ENCODE measurements around the gene B3GNT5. TPM values are rescaled to one million over a fixed set of nuclear protein-coding genes. Genes with fewer than 3 reads are reported as not detected.

Gene B3GNT5
- total RNA-seq, 1 donor from 2014 or later, result 19.9 TPM

DNA sequence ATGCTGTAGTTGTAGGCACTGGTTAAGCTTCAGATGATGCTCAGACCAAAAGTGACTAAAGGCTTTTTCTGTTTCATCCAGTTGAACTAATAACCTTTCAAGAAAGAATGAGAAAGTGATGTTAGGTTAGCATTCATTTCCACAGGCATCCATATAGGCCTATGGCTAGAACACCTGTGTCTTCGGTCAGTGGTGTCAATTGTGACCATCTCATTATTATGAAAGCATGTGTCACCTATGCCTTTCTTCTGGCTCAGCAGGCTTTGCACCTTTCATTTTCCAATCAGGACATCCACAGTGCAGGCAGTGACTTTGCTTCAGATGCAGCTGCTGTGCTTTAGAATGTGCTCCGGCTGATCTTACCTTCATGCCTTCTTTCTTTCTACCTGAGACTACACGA is 57.9 kb downstream of the B3GNT5 start:
- Mint-ChIP-seq H3K4me3 (ENCODE audit: unreplicated experiment) (no peak overlapping the region), H3K27ac (ENCODE audit: unreplicated experiment) (no peak overlapping the region), H3K36me3 (ENCODE audit: low read depth) (peaks cover 12% of the 10 kb centered on the region), H3K9me3 (ENCODE audit: low read depth) (no peaks in the 10 kb centered on the region), H3K27me3 (ENCODE audit: low read depth) (no peaks in the 10 kb centered on the region), H3K4me1 (ENCODE audit: low read depth) (peaks cover 13% of the 10 kb centered on the region)
- TF ChIP-seq, protein P1, sequence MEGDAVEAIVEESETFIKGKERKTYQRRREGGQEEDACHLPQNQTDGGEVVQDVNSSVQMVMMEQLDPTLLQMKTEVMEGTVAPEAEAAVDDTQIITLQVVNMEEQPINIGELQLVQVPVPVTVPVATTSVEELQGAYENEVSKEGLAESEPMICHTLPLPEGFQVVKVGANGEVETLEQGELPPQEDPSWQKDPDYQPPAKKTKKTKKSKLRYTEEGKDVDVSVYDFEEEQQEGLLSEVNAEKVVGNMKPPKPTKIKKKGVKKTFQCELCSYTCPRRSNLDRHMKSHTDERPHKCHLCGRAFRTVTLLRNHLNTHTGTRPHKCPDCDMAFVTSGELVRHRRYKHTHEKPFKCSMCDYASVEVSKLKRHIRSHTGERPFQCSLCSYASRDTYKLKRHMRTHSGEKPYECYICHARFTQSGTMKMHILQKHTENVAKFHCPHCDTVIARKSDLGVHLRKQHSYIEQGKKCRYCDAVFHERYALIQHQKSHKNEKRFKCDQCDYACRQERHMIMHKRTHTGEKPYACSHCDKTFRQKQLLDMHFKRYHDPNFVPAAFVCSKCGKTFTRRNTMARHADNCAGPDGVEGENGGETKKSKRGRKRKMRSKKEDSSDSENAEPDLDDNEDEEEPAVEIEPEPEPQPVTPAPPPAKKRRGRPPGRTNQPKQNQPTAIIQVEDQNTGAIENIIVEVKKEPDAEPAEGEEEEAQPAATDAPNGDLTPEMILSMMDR (IDR thresholded peaks at IDR 0.05), result no peak
- DNase-seq (ENCODE audit: low spot score), result no peak

DNA sequence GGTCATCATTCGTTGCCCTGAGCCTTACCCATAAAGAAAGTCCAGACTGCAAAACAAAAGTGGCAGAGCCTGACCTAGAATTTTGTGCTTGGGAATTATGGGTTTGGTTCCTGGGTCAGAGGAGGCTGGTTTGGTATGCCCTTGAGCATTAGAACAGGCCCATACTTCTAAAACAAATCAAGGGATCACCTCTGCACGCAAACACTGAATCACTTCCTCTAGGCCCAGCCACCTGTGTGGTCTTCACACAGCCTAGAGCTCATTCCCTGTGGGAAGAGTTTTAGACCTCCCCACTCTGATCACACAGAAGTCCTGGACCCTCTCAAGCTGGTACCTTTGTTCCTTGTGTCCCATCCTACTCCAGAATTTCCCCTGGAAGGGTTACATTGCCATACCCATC is 59.4 kb downstream of the B3GNT5 start:
- H3K27me3 Mint-ChIP-seq (ENCODE audit: low read depth), result no peaks in the 10 kb centered on the region
- H3K4me3 Mint-ChIP-seq (ENCODE audit: unreplicated experiment), result no peak overlapping the region
- no peaks in the 10 kb centered on the region for H3K9me3 Mint-ChIP-seq (ENCODE audit: low read depth)
- H3K36me3 Mint-ChIP-seq (ENCODE audit: low read depth), result peaks cover 12% of the 10 kb centered on the region
- no peak for DNase-seq (ENCODE audit: low spot score)
- H3K4me1 Mint-ChIP-seq (ENCODE audit: low read depth), result peaks cover under 1% of the 10 kb centered on the region
- TF ChIP-seq, protein P1 (IDR thresholded peaks at IDR 0.05), result no peak
- H3K27ac Mint-ChIP-seq (ENCODE audit: unreplicated experiment), result no peak overlapping the region

DNA sequence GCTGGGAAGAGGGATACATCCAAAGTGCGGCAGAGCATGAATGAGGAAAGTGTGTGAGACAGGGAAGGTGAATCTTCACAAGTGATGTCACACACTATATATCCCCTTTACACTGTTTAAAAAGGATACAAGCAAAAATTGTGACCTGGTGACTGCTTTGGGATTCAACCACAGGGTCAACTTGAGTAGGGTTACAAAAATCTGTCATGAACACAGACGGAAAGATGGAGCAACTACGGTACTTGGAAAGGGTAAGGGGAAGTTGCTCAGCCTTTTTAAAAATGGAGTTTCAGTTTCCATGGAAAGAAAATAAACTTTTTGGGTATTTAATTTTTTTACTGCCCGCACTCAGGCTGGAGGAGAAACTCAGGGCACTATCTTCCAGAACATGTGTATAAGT is 60.3 kb downstream of the B3GNT5 start:
- no peak overlapping the region for H3K4me3 Mint-ChIP-seq (ENCODE audit: unreplicated experiment)
- H3K9me3 Mint-ChIP-seq (ENCODE audit: low read depth), result no peaks in the 10 kb centered on the region
- H3K27me3 Mint-ChIP-seq (ENCODE audit: low read depth), result no peaks in the 10 kb centered on the region
- no peak overlapping the region for H3K27ac Mint-ChIP-seq (ENCODE audit: unreplicated experiment)
- H3K4me1 Mint-ChIP-seq (ENCODE audit: low read depth), result no peaks in the 10 kb centered on the region
- DNase-seq (ENCODE audit: low spot score), result no peak
- H3K36me3 Mint-ChIP-seq (ENCODE audit: low read depth), result peaks cover 12% of the 10 kb centered on the region
- TF ChIP-seq, protein P1 (IDR thresholded peaks at IDR 0.05), result no peak

DNA sequence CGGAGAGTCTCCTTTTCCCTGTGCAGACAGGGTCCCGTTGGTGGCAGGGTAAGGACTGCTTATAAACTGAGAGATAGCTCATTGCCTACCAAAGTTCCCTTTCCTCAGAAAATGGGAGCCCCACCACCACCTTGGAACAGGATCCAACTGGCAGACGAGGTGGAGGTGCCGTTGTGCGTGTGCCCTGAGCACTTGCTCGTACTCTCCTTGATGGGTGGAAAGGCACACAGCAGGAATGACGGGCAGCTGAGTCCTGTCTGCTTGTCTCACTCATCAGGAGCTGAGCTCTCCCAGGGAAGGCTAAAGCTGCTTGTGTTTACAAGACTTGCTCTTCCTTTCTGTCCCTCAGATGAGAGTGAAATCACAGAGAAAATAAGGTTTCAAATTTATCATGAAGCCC is 60.7 kb downstream of the B3GNT5 start:
- Mint-ChIP-seq H3K27me3 (ENCODE audit: low read depth) (no peaks in the 10 kb centered on the region), H3K27ac (ENCODE audit: unreplicated experiment) (no peak overlapping the region), H3K36me3 (ENCODE audit: low read depth) (peaks cover 12% of the 10 kb centered on the region), H3K4me3 (ENCODE audit: unreplicated experiment) (no peak overlapping the region), H3K4me1 (ENCODE audit: low read depth) (no peaks in the 10 kb centered on the region), H3K9me3 (ENCODE audit: low read depth) (no peaks in the 10 kb centered on the region)
- no peak for DNase-seq (ENCODE audit: low spot score)
- TF ChIP-seq, protein P1 (IDR thresholded peaks at IDR 0.05), result no peak

DNA sequence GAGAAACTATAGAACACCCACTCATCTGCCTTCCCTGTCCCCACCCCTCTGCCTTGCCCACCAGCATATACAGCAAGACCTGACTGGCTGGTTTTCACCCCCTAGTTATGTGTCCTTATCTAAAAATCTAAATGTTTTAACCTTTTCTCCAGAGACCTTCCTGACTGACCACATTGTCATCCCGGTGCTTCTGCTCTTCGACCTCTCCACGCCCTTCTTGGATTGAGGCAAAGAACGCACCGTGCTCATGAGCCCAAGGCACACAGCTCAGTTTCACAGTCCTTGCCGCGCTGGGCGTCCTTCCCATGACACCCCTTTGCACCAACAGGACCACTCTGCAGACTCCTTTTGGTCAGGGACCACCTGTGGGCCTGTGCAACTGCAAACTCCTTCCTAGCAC is 62.7 kb downstream of the B3GNT5 start:
- TF ChIP-seq, protein P1 (IDR thresholded peaks at IDR 0.05), result no peak
- H3K9me3 Mint-ChIP-seq (ENCODE audit: low read depth), result no peaks in the 10 kb centered on the region
- H3K4me3 Mint-ChIP-seq (ENCODE audit: unreplicated experiment), result no peak overlapping the region
- peaks cover 6% of the 10 kb centered on the region for H3K36me3 Mint-ChIP-seq (ENCODE audit: low read depth)
- H3K4me1 Mint-ChIP-seq (ENCODE audit: low read depth), result no peaks in the 10 kb centered on the region
- no peak for DNase-seq (ENCODE audit: low spot score)
- no peak overlapping the region for H3K27ac Mint-ChIP-seq (ENCODE audit: unreplicated experiment)
- H3K27me3 Mint-ChIP-seq (ENCODE audit: low read depth), result no peaks in the 10 kb centered on the region
